Panc1 (cell line): ENCODE measurements around the gene HK2. TPM values are rescaled to one million over a fixed set of nuclear protein-coding genes. Genes with fewer than 3 reads are reported as not detected.

Experiments
- ATAC-seq: fragments of 200-7000 bp; cut with Tn5 transposase; 2 replicates; pipeline ENCODE4 v1.9.1; 2020; ENCODE audit warnings: mild to moderate bottlenecking, moderate library complexity
- BruUV-seq: library from RNA; stranded (reverse); fragments of 400-500 nt; replicated peaks from 2 replicates; lab custom pipeline; 2021; lab: Mats Ljungman, UMichigan
- CTCF ChIA-PET: fragments of 300-600 bp; sonication (Branson Sonifier 250); formaldehyde crosslinking; loops from one replicate; lab custom pipeline; 2022; ENCODE audit warnings: antibody characterized with exemption; lab: Charles Lee
- POLR2A ChIA-PET: fragments of 300-600 bp; sonication (Branson Sonifier 250); formaldehyde crosslinking; loops from one replicate; lab custom pipeline; 2022; ENCODE audit warnings: antibody characterized with exemption; lab: Charles Lee
- DNase-seq: peaks from one replicate; pipeline ENCODE4 v3.0.0-alpha.2; 2010; ENCODE audit warnings: low read depth, low spot score
- H3K27ac ChIP-seq: 2 replicates; pipeline ENCODE4 v1.5.1; 2011; ENCODE audit warnings: mild to moderate bottlenecking, low read length, inconsistent platforms
- H3K27me3 ChIP-seq: fragments of 200-500 bp; sonication (Bioruptor generic); 2 replicates; pipeline ENCODE4 v1.6.0; 2014; ENCODE audit warnings: low read length, inconsistent platforms; ENCODE audit not compliant: control insufficient read depth, insufficient read depth
- H3K36me3 ChIP-seq: fragments of 200-500 bp; sonication (Bioruptor generic); 2 replicates; pipeline ENCODE4 v1.5.1; 2014; ENCODE audit warnings: inconsistent platforms, mild to moderate bottlenecking, low read length, moderate library complexity; ENCODE audit not compliant: control insufficient read depth, insufficient read depth
- H3K4me1 ChIP-seq: 2 replicates; pipeline ENCODE4 v1.5.1; 2011; ENCODE audit warnings: inconsistent platforms, mild to moderate bottlenecking, low read length, moderate library complexity; ENCODE audit not compliant: control insufficient read depth, insufficient read depth
- H3K4me3 ChIP-seq, 2 experiments: 2 replicates each; pipeline ENCODE4 v1.5.1; 2011 to 2012; ENCODE audit warnings: low read depth in 2 of 2, low read length in 2 of 2, mild to moderate bottlenecking in 2 of 2, inconsistent platforms in 1 of 2, moderate library complexity in 1 of 2
- H3K9me3 ChIP-seq: fragments of 200-500 bp; sonication (Bioruptor generic); 2 replicates; pipeline ENCODE4 v1.5.1; 2014; ENCODE audit warnings: low read depth, mild to moderate bottlenecking, inconsistent platforms, low read length, moderate library complexity; ENCODE audit not compliant: control insufficient read depth, insufficient read depth
- POLR2AphosphoS5 ChIP-seq: IDR thresholded peaks from 2 replicates; pipeline ENCODE4 v1.6.1; 2012; ENCODE audit warnings: mild to moderate bottlenecking, low read depth, low read length, moderate library complexity
- SIN3A ChIP-seq: IDR thresholded peaks from 2 replicates; pipeline ENCODE4 v1.6.1; 2012; ENCODE audit warnings: low read depth, mild to moderate bottlenecking, low read length, moderate library complexity, borderline replicate concordance; ENCODE audit not compliant: insufficient read depth
- TCF7L2 ChIP-seq: IDR thresholded peaks from 2 replicates; pipeline ENCODE4 v1.6.1; 2011; ENCODE audit warnings: mild to moderate bottlenecking, low read depth, low read length, inconsistent platforms
- in situ Hi-C: cut with HindIII; loops from 2 replicates; pipeline ENCODE4 v1.10.0; 2016; ENCODE audit warnings: low sequenced_read_pairs, low pct_unique_long_range_greater_than_20kb
- intact Hi-C: fragments of 100-400 bp; cut with micrococcal nuclease; formaldehyde crosslinking; loops from one replicate; pipeline ENCODE4 v1.10.0; 2022; ENCODE audit not compliant: unreplicated experiment
- total RNA-seq: library from RNA; stranded (reverse); gene quantifications from one replicate; pipeline ENCODE4 v1.2.1, GENCODE V29; 2021; ENCODE audit not compliant: unreplicated experiment
- TF ChIP-seq, protein P1 (sequence below): fragments of 450-650 bp; IDR thresholded peaks from 2 replicates; pipeline ENCODE4 v1.5.1; 2017; ENCODE audit warnings: mild to moderate bottlenecking
- TF ChIP-seq, protein P2 (sequence below), 2 experiments: IDR thresholded peaks; 2 replicates each; pipeline ENCODE4 v1.6.1; 2011 to 2012; ENCODE audit warnings: low read depth in 2 of 2, control low read depth in 1 of 2, low read length in 1 of 2, mild to moderate bottlenecking in 1 of 2, moderate library complexity in 1 of 2; ENCODE audit not compliant: insufficient read depth in 1 of 2

The HK2 gene
- total RNA-seq, 1 experiment from 2014 or later = 1.7 TPM

DNA sequence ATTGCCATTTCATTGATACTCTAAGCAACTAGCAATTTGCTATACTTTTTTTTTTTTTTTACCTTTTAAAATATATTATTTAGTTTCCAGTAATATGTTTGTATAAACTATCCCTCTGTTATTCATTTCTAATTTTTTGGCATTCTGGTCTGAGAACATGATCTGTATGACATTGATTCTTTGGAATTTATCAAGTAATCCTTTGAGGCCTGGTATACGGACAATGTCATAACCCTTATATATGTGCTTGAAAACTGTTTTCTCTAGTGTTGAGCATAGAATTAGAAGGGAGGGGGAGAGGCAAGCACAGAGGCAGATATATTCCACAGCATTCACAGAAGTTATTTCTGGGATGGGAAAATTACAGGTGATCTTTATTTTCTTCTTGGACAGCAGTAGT is 76.3 kb downstream of the HK2 start:
- in situ Hi-C loops = no loop called here

DNA sequence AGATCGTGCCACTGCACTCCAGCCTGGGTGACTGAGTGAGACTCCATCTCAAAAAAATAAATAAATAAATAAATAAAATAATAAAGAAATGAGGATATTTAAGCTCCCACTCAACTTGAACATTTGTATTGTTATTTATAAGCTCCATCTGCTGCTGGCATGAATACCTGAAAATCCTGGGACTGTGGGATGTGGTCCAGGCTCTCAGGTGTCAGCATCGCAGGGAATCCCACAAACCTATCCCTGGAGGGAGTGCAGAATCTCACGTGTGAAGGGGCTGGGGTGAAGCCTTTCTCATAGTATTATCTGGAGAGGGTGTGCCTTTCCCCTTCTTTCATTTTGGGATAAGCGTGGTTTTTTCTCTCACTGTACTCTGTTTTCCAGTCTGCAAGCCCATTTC is 77.1 kb downstream of the HK2 start:
- no peak for TF ChIP-seq SIN3A
- TF ChIP-seq, protein P1, sequence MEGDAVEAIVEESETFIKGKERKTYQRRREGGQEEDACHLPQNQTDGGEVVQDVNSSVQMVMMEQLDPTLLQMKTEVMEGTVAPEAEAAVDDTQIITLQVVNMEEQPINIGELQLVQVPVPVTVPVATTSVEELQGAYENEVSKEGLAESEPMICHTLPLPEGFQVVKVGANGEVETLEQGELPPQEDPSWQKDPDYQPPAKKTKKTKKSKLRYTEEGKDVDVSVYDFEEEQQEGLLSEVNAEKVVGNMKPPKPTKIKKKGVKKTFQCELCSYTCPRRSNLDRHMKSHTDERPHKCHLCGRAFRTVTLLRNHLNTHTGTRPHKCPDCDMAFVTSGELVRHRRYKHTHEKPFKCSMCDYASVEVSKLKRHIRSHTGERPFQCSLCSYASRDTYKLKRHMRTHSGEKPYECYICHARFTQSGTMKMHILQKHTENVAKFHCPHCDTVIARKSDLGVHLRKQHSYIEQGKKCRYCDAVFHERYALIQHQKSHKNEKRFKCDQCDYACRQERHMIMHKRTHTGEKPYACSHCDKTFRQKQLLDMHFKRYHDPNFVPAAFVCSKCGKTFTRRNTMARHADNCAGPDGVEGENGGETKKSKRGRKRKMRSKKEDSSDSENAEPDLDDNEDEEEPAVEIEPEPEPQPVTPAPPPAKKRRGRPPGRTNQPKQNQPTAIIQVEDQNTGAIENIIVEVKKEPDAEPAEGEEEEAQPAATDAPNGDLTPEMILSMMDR = no peak
- BruUV-seq = no TSS peak
- ATAC-seq (no peak), DNase-seq (no peak)
- H3K36me3 ChIP-seq = no peaks in the 10 kb centered on the region
- H3K27me3 ChIP-seq = no peaks in the 10 kb centered on the region
- in situ Hi-C loops = no loop called here
- no peaks in the 10 kb centered on the region for H3K4me1 ChIP-seq
- ChIA-PET CTCF (no interaction called here), POLR2A (no interaction called here)
- no peaks in the 10 kb centered on the region for H3K9me3 ChIP-seq
- intact Hi-C loops = loop anchor here (10.0 kb wide), 1 partner anchor 144 kb away; no protein-coding TSS in a partner anchor
- H3K27ac ChIP-seq = no peak overlapping the region
- no peak overlapping the region for H3K4me3 ChIP-seq

More for the DNA sequence above, 76.3 kb downstream of the HK2 start:
- Histone ChIP-seq H3K27ac (no peak overlapping the region), H3K36me3 (no peaks in the 10 kb centered on the region), H3K9me3 (no peaks in the 10 kb centered on the region), H3K4me1 (no peaks in the 10 kb centered on the region), H3K4me3 (no peak overlapping the region), H3K27me3 (no peaks in the 10 kb centered on the region)
- CTCF ChIA-PET = interaction anchor here (0.7 kb wide), 1 partner anchor 9 kb away, joined by 3 read pairs; no protein-coding TSS in a partner anchor
- ATAC-seq (no peak), DNase-seq (no peak)
- no TSS peak for BruUV-seq
- intact Hi-C loops = loop anchor here (10.0 kb wide), 1 partner anchor 145 kb away; no protein-coding TSS in a partner anchor
- POLR2A ChIA-PET = no interaction called here
- TF ChIP-seq POLR2AphosphoS5 (no peak), TCF7L2 (no peak), SIN3A (no peak)
- TF ChIP-seq, protein P2, sequence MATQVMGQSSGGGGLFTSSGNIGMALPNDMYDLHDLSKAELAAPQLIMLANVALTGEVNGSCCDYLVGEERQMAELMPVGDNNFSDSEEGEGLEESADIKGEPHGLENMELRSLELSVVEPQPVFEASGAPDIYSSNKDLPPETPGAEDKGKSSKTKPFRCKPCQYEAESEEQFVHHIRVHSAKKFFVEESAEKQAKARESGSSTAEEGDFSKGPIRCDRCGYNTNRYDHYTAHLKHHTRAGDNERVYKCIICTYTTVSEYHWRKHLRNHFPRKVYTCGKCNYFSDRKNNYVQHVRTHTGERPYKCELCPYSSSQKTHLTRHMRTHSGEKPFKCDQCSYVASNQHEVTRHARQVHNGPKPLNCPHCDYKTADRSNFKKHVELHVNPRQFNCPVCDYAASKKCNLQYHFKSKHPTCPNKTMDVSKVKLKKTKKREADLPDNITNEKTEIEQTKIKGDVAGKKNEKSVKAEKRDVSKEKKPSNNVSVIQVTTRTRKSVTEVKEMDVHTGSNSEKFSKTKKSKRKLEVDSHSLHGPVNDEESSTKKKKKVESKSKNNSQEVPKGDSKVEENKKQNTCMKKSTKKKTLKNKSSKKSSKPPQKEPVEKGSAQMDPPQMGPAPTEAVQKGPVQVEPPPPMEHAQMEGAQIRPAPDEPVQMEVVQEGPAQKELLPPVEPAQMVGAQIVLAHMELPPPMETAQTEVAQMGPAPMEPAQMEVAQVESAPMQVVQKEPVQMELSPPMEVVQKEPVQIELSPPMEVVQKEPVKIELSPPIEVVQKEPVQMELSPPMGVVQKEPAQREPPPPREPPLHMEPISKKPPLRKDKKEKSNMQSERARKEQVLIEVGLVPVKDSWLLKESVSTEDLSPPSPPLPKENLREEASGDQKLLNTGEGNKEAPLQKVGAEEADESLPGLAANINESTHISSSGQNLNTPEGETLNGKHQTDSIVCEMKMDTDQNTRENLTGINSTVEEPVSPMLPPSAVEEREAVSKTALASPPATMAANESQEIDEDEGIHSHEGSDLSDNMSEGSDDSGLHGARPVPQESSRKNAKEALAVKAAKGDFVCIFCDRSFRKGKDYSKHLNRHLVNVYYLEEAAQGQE (IDR thresholded peaks at IDR 0.05; ENCODE audit: insufficient read depth in 1 of 2, low read depth in 2 of 2, low read length in 1 of 2) = no peak
- TF ChIP-seq, protein P1 = no peak
